HG03025 (cell line): ENCODE results near the gene CLDN5.
"Not testable (repeated sequence)": the region's sequence is repeated elsewhere in the genome, so short reads cannot be mapped to it uniquely, and the experiment has no call there.

Source experiments
- ATAC-seq: cut with Tn5 transposase; IDR thresholded peaks from one replicate; pipeline ENCODE4 v1.9.1; 2021; ENCODE audit warnings: mild to moderate bottlenecking, moderate library complexity; ENCODE audit not compliant: unreplicated experiment, low FRiP score

CLDN5 gene

GRCh38 chr22:19548964-19549363 is 24.8 kb upstream of the CLDN5 start:
- ATAC-seq: no peak

- ATAC-seq: not testable (repeated sequence)
Measured at GRCh38 chr22:19548427-19548826, 24.2 kb upstream of the CLDN5 start.

- ATAC-seq: no peak
Measured at GRCh38 chr22:19547620-19548019, 23.4 kb upstream of the CLDN5 start.

- ATAC-seq: no peak
Measured at GRCh38 chr22:19546680-19547079, 22.5 kb upstream of the CLDN5 start.

- ATAC-seq: no peak
Measured at GRCh38 chr22:19545935-19546207, 21.7 kb upstream of the CLDN5 start.

GRCh38 chr22:19543970-19544708 is 19.9 kb upstream of the CLDN5 start:
- no peak for ATAC-seq

GRCh38 chr22:19540394-19540793 is 16.2 kb upstream of the CLDN5 start:
- no peak for ATAC-seq

GRCh38 chr22:19537941-19538488 is 13.8 kb upstream of the CLDN5 start:
- no peak for ATAC-seq

- ATAC-seq: no peak
Measured at GRCh38 chr22:19536564-19536963, 12.4 kb upstream of the CLDN5 start.

GRCh38 chr22:19535001-19535400 is 10.8 kb upstream of the CLDN5 start:
- ATAC-seq: no peak

GRCh38 chr22:19533857-19534256 is 9.6 kb upstream of the CLDN5 start:
- no peak for ATAC-seq

- ATAC-seq: no peak
Measured at GRCh38 chr22:19533049-19533626, 8.9 kb upstream of the CLDN5 start.

- ATAC-seq: not testable (repeated sequence)
Measured at GRCh38 chr22:19531327-19531726, 7.1 kb upstream of the CLDN5 start.

GRCh38 chr22:19530751-19531150 is 6.5 kb upstream of the CLDN5 start:
- no peak for ATAC-seq

GRCh38 chr22:19529811-19530210 is 5.6 kb upstream of the CLDN5 start:
- no peak for ATAC-seq

GRCh38 chr22:19527861-19528417 is 3.7 kb upstream of the CLDN5 start:
- ATAC-seq: no peak

- ATAC-seq: no peak
Measured at GRCh38 chr22:19527321-19527721, 3.1 kb upstream of the CLDN5 start.

GRCh38 chr22:19526702-19527111 is 2.5 kb upstream of the CLDN5 start:
- no peak for ATAC-seq

- ATAC-seq: no peak
Measured at GRCh38 chr22:19526076-19526701, 2.0 kb upstream of the CLDN5 start.

GRCh38 chr22:19525666-19526065 is 1.5 kb upstream of the CLDN5 start:
- no peak for ATAC-seq

- ATAC-seq: no peak
Measured at GRCh38 chr22:19525116-19525660, 978 bp upstream of the CLDN5 start.
